ENCODE measurements around the gene CNNM1.

CNNM1 gene

GRCh38 chr10:99374972-99375371 is 45.8 kb downstream of the CNNM1 start:
- Histone ChIP-seq H3K27me3 (ENCODE audit: control insufficient read depth, insufficient read depth, low read length) (no peaks in the 10 kb centered on the region), H3K36me3 (ENCODE audit: control insufficient read depth, low read depth, low read length) (no peaks in the 10 kb centered on the region), H3K27ac (ENCODE audit: low read length) (no peak overlapping the region), H3K4me1 (ENCODE audit: control insufficient read depth, low read depth, low read length) (no peaks in the 10 kb centered on the region), H3K4me3 (ENCODE audit: low read length) (no peak overlapping the region), H3K9ac (ENCODE audit: low read length) (no peak overlapping the region), H3K9me3 (ENCODE audit: control insufficient read depth, low read depth, low read length) (no peaks in the 10 kb centered on the region)

- no peaks in the 10 kb centered on the region for H3K9me3 ChIP-seq (ENCODE audit: control insufficient read depth, low read depth, low read length)
- H3K4me1 ChIP-seq (ENCODE audit: control insufficient read depth, low read depth, low read length) = no peaks in the 10 kb centered on the region
- no peak overlapping the region for H3K27ac ChIP-seq (ENCODE audit: low read length)
- H3K4me3 ChIP-seq (ENCODE audit: low read length) = no peak overlapping the region
- no peak overlapping the region for H3K9ac ChIP-seq (ENCODE audit: low read length)
- H3K36me3 ChIP-seq (ENCODE audit: control insufficient read depth, low read depth, low read length) = no peaks in the 10 kb centered on the region
- no peaks in the 10 kb centered on the region for H3K27me3 ChIP-seq (ENCODE audit: control insufficient read depth, insufficient read depth, low read length)
These were observed 46.3 kb downstream of the CNNM1 start for GRCh38 chr10:99375426-99375825.

GRCh38 chr10:99382176-99382575 is 53.0 kb downstream of the CNNM1 start:
- Histone ChIP-seq H3K36me3 (ENCODE audit: control insufficient read depth, low read depth, low read length) (no peaks in the 10 kb centered on the region), H3K27ac (ENCODE audit: low read length) (no peak overlapping the region), H3K4me1 (ENCODE audit: control insufficient read depth, low read depth, low read length) (no peaks in the 10 kb centered on the region), H3K4me3 (ENCODE audit: low read length) (no peak overlapping the region), H3K9me3 (ENCODE audit: control insufficient read depth, low read depth, low read length) (no peaks in the 10 kb centered on the region), H3K27me3 (ENCODE audit: control insufficient read depth, insufficient read depth, low read length) (no peaks in the 10 kb centered on the region), H3K9ac (ENCODE audit: low read length) (no peak overlapping the region)

- H3K36me3 ChIP-seq (ENCODE audit: control insufficient read depth, low read depth, low read length) = no peaks in the 10 kb centered on the region
- H3K9ac ChIP-seq (ENCODE audit: low read length) = no peak overlapping the region
- H3K4me3 ChIP-seq (ENCODE audit: low read length) = no peak overlapping the region
- H3K27me3 ChIP-seq (ENCODE audit: control insufficient read depth, insufficient read depth, low read length) = no peaks in the 10 kb centered on the region
- H3K27ac ChIP-seq (ENCODE audit: low read length) = no peak overlapping the region
- H3K4me1 ChIP-seq (ENCODE audit: control insufficient read depth, low read depth, low read length) = no peaks in the 10 kb centered on the region
- H3K9me3 ChIP-seq (ENCODE audit: control insufficient read depth, low read depth, low read length) = no peaks in the 10 kb centered on the region
These were observed 57.9 kb downstream of the CNNM1 start for GRCh38 chr10:99387071-99387470.

GRCh38 chr10:99387541-99387940 is 58.4 kb downstream of the CNNM1 start:
- H3K36me3 ChIP-seq (ENCODE audit: control insufficient read depth, low read depth, low read length) = no peaks in the 10 kb centered on the region
- H3K27me3 ChIP-seq (ENCODE audit: control insufficient read depth, insufficient read depth, low read length) = no peaks in the 10 kb centered on the region
- H3K27ac ChIP-seq (ENCODE audit: low read length) = no peak overlapping the region
- peaks cover 2% of the 10 kb centered on the region for H3K4me1 ChIP-seq (ENCODE audit: control insufficient read depth, low read depth, low read length)
- no peaks in the 10 kb centered on the region for H3K9me3 ChIP-seq (ENCODE audit: control insufficient read depth, low read depth, low read length)
- no peak overlapping the region for H3K9ac ChIP-seq (ENCODE audit: low read length)
- no peak overlapping the region for H3K4me3 ChIP-seq (ENCODE audit: low read length)

- H3K4me3 ChIP-seq (ENCODE audit: low read length) = no peak overlapping the region
- H3K27me3 ChIP-seq (ENCODE audit: control insufficient read depth, insufficient read depth, low read length) = no peaks in the 10 kb centered on the region
- peaks cover 16% of the 10 kb centered on the region for H3K4me1 ChIP-seq (ENCODE audit: control insufficient read depth, low read depth, low read length)
- H3K36me3 ChIP-seq (ENCODE audit: control insufficient read depth, low read depth, low read length) = no peaks in the 10 kb centered on the region
- no peaks in the 10 kb centered on the region for H3K9me3 ChIP-seq (ENCODE audit: control insufficient read depth, low read depth, low read length)
- no peak overlapping the region for H3K27ac ChIP-seq (ENCODE audit: low read length)
- no peak overlapping the region for H3K9ac ChIP-seq (ENCODE audit: low read length)
These were observed 60.7 kb downstream of the CNNM1 start for GRCh38 chr10:99389729-99390480.

- no peaks in the 10 kb centered on the region for H3K27me3 ChIP-seq (ENCODE audit: control insufficient read depth, insufficient read depth, low read length)
- H3K9ac ChIP-seq (ENCODE audit: low read length) = no peak overlapping the region
- no peak overlapping the region for H3K4me3 ChIP-seq (ENCODE audit: low read length)
- no peak overlapping the region for H3K27ac ChIP-seq (ENCODE audit: low read length)
- H3K9me3 ChIP-seq (ENCODE audit: control insufficient read depth, low read depth, low read length) = no peaks in the 10 kb centered on the region
- no peaks in the 10 kb centered on the region for H3K36me3 ChIP-seq (ENCODE audit: control insufficient read depth, low read depth, low read length)
- H3K4me1 ChIP-seq (ENCODE audit: control insufficient read depth, low read depth, low read length) = peaks cover 28% of the 10 kb centered on the region
These were observed 62.2 kb downstream of the CNNM1 start for GRCh38 chr10:99391346-99391745.

- Histone ChIP-seq H3K4me1 (ENCODE audit: control insufficient read depth, low read depth, low read length) (peaks cover 28% of the 10 kb centered on the region), H3K27ac (ENCODE audit: low read length) (no peak overlapping the region), H3K9ac (ENCODE audit: low read length) (no peak overlapping the region), H3K27me3 (ENCODE audit: control insufficient read depth, insufficient read depth, low read length) (no peaks in the 10 kb centered on the region), H3K4me3 (ENCODE audit: low read length) (peak overlapping the region; percentile 0), H3K36me3 (ENCODE audit: control insufficient read depth, low read depth, low read length) (peaks cover 13% of the 10 kb centered on the region), H3K9me3 (ENCODE audit: control insufficient read depth, low read depth, low read length) (no peaks in the 10 kb centered on the region)
These were observed 63.9 kb downstream of the CNNM1 start for GRCh38 chr10:99393036-99393435.

GRCh38 chr10:99393683-99394082 is 64.5 kb downstream of the CNNM1 start:
- H3K4me3 ChIP-seq (ENCODE audit: low read length) = no peak overlapping the region
- no peak overlapping the region for H3K27ac ChIP-seq (ENCODE audit: low read length)
- H3K9ac ChIP-seq (ENCODE audit: low read length) = no peak overlapping the region
- H3K27me3 ChIP-seq (ENCODE audit: control insufficient read depth, insufficient read depth, low read length) = no peaks in the 10 kb centered on the region
- peaks cover 28% of the 10 kb centered on the region for H3K4me1 ChIP-seq (ENCODE audit: control insufficient read depth, low read depth, low read length)
- peaks cover 20% of the 10 kb centered on the region for H3K36me3 ChIP-seq (ENCODE audit: control insufficient read depth, low read depth, low read length)
- H3K9me3 ChIP-seq (ENCODE audit: control insufficient read depth, low read depth, low read length) = no peaks in the 10 kb centered on the region

- H3K27ac ChIP-seq (ENCODE audit: low read length) = no peak overlapping the region
- no peak overlapping the region for H3K4me3 ChIP-seq (ENCODE audit: low read length)
- H3K9ac ChIP-seq (ENCODE audit: low read length) = no peak overlapping the region
- H3K4me1 ChIP-seq (ENCODE audit: control insufficient read depth, low read depth, low read length) = peaks cover 28% of the 10 kb centered on the region
- H3K36me3 ChIP-seq (ENCODE audit: control insufficient read depth, low read depth, low read length) = peaks cover 23% of the 10 kb centered on the region
- H3K27me3 ChIP-seq (ENCODE audit: control insufficient read depth, insufficient read depth, low read length) = no peaks in the 10 kb centered on the region
- H3K9me3 ChIP-seq (ENCODE audit: control insufficient read depth, low read depth, low read length) = no peaks in the 10 kb centered on the region
These were observed 65.1 kb downstream of the CNNM1 start for GRCh38 chr10:99394256-99394655.

GRCh38 chr10:99394761-99395386 is 65.7 kb downstream of the CNNM1 start:
- Histone ChIP-seq H3K27ac (ENCODE audit: low read length) (no peak overlapping the region), H3K36me3 (ENCODE audit: control insufficient read depth, low read depth, low read length) (peaks cover 26% of the 10 kb centered on the region), H3K9ac (ENCODE audit: low read length) (no peak overlapping the region), H3K4me3 (ENCODE audit: low read length) (no peak overlapping the region), H3K27me3 (ENCODE audit: control insufficient read depth, insufficient read depth, low read length) (no peaks in the 10 kb centered on the region), H3K4me1 (ENCODE audit: control insufficient read depth, low read depth, low read length) (peaks cover 28% of the 10 kb centered on the region), H3K9me3 (ENCODE audit: control insufficient read depth, low read depth, low read length) (no peaks in the 10 kb centered on the region)

Data from iPS-18a (cell line).